ENCODE measurements around the gene KLF16. TPM values are rescaled to one million over a fixed set of nuclear protein-coding genes. Genes with fewer than 3 reads are reported as not detected.
A peak's percentile ranks its signal among the peaks of the same experiment; 100 is the strongest.

The KLF16 gene
- total and polyA plus RNA-seq, 9 of the 15 experiments (the other 6 are each of a cell fraction or from before 2014, with no cell fraction given), result 0.04 to 60.4 (median 6.8) TPM

DNA sequence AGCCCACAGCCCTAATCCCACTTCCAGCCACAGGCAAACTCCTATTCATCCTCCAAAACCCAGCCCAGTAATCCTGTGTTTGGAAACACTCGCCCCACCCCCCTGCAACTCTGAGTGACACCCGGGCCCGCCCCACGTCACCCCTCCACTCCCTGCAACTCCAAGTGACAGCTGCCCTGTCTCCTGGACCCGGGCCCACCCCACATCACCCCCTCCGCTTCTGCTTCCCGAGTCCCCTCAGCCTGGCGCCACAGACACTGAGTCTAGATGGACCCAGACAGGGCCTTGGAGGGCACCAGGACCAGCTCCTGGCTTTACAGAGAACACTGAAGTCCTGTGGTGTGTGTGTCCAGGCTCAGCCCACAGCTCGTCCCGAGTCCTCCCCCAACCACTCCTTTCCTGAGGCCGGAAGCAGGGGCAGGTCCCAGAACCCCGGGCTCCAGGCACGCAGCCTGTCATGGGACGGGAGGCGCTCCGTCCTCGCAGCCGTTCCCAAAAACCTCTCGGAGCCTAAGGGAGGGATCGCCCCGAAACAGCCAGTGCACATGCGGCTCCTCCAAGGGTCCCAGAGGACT is 22.8 kb downstream of the KLF16 start (continued):
- peak; percentile 22; the same call in 1 of the 2 replicates for TF ChIP-seq POLR2G (IDR thresholded peaks at IDR 0.05; ENCODE audit: low read depth, low read length)

DNA sequence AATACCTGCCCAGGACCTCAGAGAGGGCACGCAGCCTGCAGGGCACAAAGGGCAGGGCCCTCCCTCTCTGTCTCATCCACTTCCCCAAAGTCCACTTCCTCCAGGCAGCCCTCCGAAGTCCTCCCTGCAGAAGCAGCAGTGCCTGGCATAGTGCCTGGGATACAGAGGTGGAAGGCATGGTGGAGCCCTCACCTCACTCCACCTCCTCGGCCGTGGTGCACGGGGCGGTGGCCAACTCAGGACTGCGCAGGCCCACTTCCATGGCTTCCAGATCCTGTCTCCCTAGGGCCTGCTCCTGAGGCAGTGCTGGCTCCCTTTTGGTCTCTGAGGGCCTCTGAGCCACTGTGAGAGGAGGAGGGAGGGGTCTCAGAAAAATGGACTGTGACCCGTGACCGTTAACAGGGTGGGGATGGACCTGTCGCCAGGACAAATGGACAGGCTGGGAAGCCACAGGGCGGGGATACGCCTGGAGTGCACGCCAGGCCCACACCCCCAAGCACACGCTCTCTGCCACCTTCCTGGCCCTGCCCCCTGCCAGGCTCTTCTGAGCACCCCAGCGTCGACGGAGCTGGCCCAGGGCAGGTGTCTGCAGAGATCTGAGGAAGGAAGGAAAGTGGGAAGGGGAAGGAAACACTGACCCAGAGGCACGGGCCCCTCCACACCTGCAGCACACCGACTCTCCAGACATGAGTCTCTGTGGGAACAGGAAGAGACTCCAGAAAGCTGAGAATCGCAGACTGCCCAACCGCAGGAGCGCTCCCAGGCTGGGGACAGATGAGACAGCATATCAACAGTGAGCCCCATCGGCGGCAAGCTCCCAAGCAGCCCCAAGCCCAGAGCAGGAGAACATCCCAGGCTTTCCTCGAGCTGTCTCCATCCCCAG is 23.5 kb downstream of the KLF16 start:
- Histone ChIP-seq H3K4me1 (replicated peaks in 1 of 2; ENCODE audit: control insufficient read depth in 2 of 2, insufficient read depth in 2 of 2, low read length in 2 of 2) (peaks cover 55 to 99% of the 10 kb centered on the region in 2 experiments), H3K4me2 (ENCODE audit: insufficient read depth, low read length) (peak overlapping the region; percentile 75), H3K27me3 (ENCODE audit: control insufficient read depth in 2 of 2, insufficient read depth in 2 of 2, low read length in 2 of 2) (no peaks in the 10 kb centered on the region), H3K9me3 (replicated peaks; ENCODE audit: control insufficient read depth, insufficient read depth, low read depth, low read length) (no peaks in the 10 kb centered on the region), H3K4me3 (peak overlapping the region; percentile 20), H3K9me1 (ENCODE audit: control insufficient read depth, insufficient read depth, low read length) (peaks cover 3% of the 10 kb centered on the region), H3K27ac (ENCODE audit: extremely low read depth, low read depth, low read length) (peak overlapping the region; percentile 62; the same call in 2 of the 3 replicates), H3K79me2 (ENCODE audit: control insufficient read depth, insufficient read depth, low read length) (peaks cover 100% of the 10 kb centered on the region), H4K20me1 (replicated peaks; ENCODE audit: control insufficient read depth, insufficient read depth, low read length) (peaks cover 41% of the 10 kb centered on the region), H3K9ac (ENCODE audit: insufficient read depth in 1 of 2, low read depth in 2 of 2, low read length in 2 of 2) (peak overlapping the region in 1 of 2 experiments; percentile 90; a peak in 2 of 4 replicates), H3K36me3 (ENCODE audit: control insufficient read depth, insufficient read depth, low read length) (peaks cover 48% of the 10 kb centered on the region; the same call in 2 of the 3 replicates), H2AFZ (ENCODE audit: low read depth, low read length) (no peak overlapping the region)
- ChIA-PET POLR2A (interaction anchor here (0.6 to 6.6 kb wide), 5 partner anchors 10 to 20 kb away, joined by 3 to 46 read pairs (median 4); no protein-coding TSS in a partner anchor), CTCF (ENCODE audit: low intra/inter-chr PET ratio) (no interaction called here)
- FAIRE-seq (peak; percentile 89), ATAC-seq (peak; percentile 35), DNase-seq (ENCODE audit: extremely low read depth in 1 of 4, low spot score in 3 of 4) (peak in 1 of 4 experiments; percentile 67)
- intact Hi-C loops (cut with micrococcal nuclease), result no loop called here
- WGBS (ENCODE audit: insufficient coverage, low coverage, missing lambda C conversion rate), result 50% methylated on average over 24 of the region's 25 CpGs
- no TSS peak for BruUV-seq (replicated peaks)
- in situ Hi-C loops (cut with MboI), result no loop called here
- no peak for TF ChIP-seq ZNF445 (CRISPR knock-in tag; IDR thresholded peaks at IDR 0.05; ENCODE audit: low read depth)
- no peak for TF ChIP-seq CBX2 (IDR thresholded peaks at IDR 0.05; ENCODE audit: insufficient read depth, low read length, poor library complexity, severe bottlenecking)
- no peak for TF ChIP-seq ZNF407 (IDR thresholded peaks at IDR 0.05; ENCODE audit: low read depth)
- TF ChIP-seq CBFA2T3 (IDR thresholded peaks at IDR 0.05), result no peak
- no peak for TF ChIP-seq RB1 (IDR thresholded peaks at IDR 0.05; ENCODE audit: low read depth)
- no peak for TF ChIP-seq ZSCAN29 (IDR thresholded peaks at IDR 0.05)
- TF ChIP-seq HNRNPK (IDR thresholded peaks at IDR 0.05; ENCODE audit: low read depth, low read length, poor library complexity, severe bottlenecking), result no peak
